Stimulated activated CD8-positive, alpha-beta memory T cell treated with anti-CD3 and anti-CD28 coated beads, Interleukin-7, amount 100 ng/mL, for 4 hours (primary cell): ENCODE results near the gene UNC13C.
"Not testable (repeated sequence)": the region's sequence is repeated elsewhere in the genome, so short reads cannot be mapped to it uniquely, and the experiment has no call there.

ENCODE experiments used
- DNase-seq, 2 donors: peaks; one replicate each; pipeline ENCODE4 v3.0.0-alpha.2; 2020; ENCODE audit warnings: low read depth in 2 of 2

UNC13C gene

GRCh38 chr15:54304321-54304720, 326.1 kb downstream of the UNC13C start:
- no peak for DNase-seq

DNA sequence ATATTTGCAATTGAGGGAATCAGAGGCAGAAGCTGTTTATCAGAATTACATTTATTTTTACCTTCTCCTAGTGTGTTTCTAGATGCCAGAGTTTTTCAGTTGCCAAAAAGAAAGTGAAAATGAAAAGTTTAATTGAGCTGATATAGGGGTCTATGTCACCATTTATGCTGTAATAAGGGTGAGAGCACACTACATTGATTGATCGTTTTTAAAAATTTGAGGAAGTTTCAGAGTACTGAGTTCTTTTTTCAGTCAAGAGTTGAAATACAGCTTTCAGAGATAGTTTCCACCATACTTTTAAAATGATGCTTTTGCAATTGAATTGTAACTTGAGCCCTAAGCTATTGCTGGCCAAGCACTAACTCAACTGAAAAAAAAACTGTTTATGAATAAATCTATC, 326.9 kb downstream of the UNC13C start:
- no peak for DNase-seq

- DNase-seq: no peak
Observed at GRCh38 chr15:54307252-54307902, 329.1 kb downstream of the UNC13C start.

DNA sequence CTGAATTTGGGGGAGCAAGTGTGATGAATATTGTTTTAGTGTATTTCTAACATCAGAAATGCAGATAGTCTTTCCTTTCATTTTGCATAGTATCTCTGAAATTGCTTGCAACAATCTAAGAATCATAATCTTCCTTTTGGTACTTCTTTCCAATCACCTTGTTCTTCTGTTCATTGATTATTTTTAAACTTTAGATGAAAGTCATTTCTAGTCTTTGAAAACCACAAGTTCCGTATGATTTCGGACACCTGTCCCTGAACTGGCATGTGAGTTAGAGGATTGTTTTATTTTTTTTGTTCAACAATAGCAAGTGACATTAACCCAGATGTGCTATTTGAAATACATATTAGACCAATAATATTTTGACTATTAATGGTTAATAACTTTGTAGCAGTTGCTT, 329.7 kb downstream of the UNC13C start:
- no peak for DNase-seq

- no peak for DNase-seq
Observed at GRCh38 chr15:54312528-54312927, 334.3 kb downstream of the UNC13C start.

DNA sequence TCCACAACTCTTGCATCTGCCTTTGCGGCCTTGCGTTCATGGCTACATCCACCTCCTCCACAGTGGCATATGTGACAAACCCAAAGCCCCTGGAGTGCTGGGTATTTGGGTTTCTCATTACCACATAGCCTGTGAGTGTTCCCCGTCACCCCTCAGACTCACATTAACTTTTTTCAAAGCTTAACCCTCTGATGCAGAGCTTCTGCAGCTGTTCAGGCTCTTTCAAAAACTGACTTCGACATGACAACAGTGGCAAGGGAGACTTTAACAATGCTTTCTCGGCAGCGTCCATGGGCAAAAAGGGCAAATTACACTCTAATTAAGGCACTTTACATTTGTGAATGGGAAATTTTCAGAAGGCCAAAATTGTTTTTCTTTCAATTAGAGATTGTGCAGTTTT, 343.2 kb downstream of the UNC13C start:
- DNase-seq: no peak

- DNase-seq: no peak
Observed at GRCh38 chr15:54322341-54322740, 344.1 kb downstream of the UNC13C start.

DNA sequence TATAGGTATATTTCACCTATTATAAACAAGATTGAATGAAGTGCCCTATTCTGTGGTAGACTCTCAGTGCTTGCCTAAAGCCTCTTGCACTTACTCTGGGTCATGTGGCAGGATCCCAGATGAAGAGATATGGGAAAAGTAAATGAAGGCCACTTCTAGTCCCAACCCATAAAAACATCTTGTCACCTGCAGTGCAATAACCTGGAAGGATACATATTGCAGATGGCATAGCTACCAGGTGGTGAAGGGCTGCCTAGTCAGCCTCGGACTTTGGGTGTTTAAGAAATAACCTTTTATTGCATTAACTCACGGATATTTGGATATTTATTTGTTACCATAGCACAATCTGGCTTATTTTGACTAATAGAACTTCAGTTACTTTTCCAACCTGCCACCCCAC, 367.1 kb downstream of the UNC13C start:
- no peak for DNase-seq

- no peak for DNase-seq
Observed at GRCh38 chr15:54345827-54346226, 367.6 kb downstream of the UNC13C start.

- no peak for DNase-seq
Observed at GRCh38 chr15:54347082-54347827, 369.0 kb downstream of the UNC13C start.

GRCh38 chr15:54353726-54354125, 375.5 kb downstream of the UNC13C start:
- no peak for DNase-seq

DNA sequence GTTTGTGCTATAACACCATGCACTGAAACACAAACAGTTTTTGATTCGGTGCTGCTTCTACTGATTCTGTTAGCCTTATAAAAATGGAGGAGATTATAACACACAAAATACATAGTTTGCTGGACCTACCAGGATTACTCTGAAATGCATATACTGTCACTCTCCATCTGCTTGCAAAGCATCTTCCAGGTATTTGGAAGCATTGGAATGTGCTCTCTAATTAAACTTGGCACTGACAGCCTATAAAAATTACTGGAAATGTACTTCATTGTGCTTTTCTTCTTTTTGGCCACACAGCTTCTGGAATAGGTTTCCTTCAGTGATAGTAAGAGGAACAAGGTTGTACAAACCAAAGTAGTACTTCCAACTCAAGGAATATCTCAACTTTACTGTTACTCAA, 376.1 kb downstream of the UNC13C start:
- no peak for DNase-seq

DNA sequence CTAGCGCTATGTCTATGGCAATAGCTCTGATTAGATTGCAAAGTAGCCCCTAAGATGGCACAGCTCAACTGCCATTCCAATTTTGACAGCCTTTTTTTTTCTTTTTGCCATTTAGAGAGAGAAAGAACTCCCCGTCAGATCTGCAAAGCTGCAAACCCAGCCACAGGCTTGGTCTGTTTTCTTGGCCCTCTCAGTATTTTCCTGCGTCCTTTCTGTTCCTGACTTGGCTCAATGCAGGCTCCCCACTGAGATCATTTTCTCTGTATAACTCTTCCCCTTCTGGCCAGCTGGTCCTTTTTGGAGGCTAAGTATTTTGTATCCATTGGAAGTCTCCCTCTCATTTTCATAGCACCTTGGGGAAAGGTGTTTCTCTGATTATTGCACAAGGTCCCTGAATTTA, 386.7 kb downstream of the UNC13C start:
- no peak for DNase-seq

GRCh38 chr15:54373332-54373731, 395.1 kb downstream of the UNC13C start:
- DNase-seq: no peak

DNA sequence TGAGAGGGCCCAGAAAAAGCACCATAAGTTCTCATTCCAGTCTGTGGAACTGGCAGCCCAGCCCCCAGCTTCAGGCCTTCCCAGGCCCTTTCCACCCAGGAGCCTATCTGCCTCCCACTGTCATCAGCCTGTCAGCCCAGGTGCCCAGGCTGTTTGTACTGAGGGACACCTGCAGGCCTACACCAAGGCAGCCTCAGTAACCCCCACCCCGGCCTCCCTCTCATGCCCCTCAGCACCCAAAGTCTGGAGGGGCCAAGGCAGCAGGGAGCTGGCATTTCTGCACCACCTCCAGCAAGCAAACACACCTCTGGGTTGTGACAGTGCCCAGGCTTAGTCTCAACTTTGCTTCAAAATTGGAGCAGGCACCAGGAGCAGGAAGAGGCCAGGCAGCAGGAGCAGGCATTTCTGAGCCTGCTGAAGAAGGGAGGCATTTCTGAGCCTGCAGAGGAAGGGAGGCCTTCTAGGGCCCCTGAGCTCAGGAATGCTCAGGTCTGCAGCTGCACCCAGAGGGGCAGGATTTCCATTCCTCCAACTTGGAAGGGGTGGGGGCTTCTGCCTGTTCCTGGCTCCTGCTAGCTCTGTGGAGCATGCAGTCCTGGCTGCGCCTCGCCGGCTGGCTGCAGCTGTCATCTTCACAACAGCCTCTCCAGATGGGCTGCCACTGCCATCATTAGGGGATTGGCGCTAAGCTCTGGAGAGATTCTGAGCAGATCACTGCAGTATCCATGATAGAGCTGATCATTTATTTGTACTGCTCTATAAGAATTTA, 396.1 kb downstream of the UNC13C start:
- DNase-seq: no peak

DNA sequence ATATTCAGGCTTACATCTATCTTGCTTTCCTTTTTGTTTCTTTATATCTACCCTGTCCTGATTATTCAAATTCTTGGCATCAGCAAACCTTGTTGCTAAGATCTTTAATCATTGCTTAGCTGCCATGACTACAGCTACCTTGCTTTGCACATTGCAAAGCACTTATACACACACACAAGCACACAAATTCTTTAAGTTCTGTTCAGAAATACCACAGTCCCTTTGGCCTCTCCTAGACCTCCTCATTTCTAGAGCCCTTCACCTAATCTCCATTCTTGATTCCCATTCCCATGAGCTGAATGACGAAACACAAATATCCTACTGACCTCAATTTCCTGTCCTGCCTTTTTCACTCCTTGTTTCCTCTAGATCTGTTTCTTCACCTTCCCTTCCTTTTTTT, 409.6 kb downstream of the UNC13C start:
- DNase-seq: no peak

GRCh38 chr15:54388746-54389145, 410.5 kb downstream of the UNC13C start:
- DNase-seq: no peak

GRCh38 chr15:54410481-54410880, 432.2 kb downstream of the UNC13C start:
- no peak for DNase-seq

- no peak for DNase-seq
Observed at GRCh38 chr15:54424171-54424570, 445.9 kb downstream of the UNC13C start.

DNA sequence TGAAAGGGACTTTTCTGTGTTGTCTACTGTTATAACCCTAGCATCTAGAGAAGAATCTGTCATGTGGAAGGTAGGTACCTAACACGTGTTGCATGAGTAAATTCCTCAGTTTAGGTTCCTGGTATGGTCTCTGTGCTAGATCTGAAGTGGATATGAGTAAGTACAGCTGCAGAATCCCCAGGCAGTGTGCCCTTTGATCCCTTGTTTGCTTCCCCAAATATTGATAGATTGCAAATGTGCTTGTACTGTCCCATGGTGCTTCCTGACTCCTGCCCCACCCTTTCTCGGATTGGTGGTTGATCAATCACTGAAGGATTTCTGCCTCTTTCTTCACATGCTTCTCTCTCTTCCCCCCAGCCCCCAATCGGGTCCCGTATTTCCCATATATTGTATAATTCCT, 450.4 kb downstream of the UNC13C start:
- DNase-seq: no peak

GRCh38 chr15:54450288-54450687, 472.0 kb downstream of the UNC13C start:
- not testable (repeated sequence) for DNase-seq

DNA sequence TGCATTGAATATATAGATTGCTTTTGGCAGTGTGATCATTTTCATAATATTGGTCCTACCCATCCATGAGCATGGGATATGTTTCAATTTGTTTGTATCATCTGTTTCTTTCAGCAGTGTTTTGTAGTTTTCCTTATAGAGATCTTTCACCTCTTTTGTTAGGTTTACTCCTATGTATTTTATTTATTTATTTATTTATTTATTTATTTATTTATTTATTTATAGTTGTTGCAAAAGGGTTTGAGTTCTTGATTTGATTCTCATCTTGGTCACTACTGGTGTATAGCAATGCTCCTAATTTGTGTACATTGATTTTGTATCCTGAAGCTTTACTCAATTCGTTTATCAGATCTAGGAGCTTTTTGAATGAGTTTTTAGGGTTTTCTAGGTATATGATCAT, 478.2 kb downstream of the UNC13C start:
- no peak for DNase-seq

DNA sequence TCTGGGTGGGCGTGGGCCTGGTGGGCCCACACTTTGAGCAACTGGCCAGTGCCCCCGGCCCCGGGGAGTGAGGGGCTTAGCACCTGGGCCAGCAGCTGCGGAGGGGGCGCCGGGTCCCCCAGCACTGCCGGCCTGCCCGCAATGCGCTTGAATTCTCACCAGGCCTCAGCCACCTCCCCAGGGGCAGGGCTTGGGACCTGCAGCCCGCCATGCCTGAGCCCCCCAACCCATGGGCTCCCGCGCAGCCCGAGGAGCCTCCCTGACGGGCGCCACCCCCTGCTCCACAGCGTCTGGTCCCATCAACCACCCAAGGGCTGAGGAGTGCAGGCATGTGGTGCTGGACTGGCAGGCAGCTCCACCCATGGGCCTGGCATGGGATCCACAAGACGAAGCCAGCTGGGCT, 484.3 kb downstream of the UNC13C start:
- DNase-seq: no peak
